ENCODE measurements around the gene CYTH4. TPM values are rescaled to one million over a fixed set of nuclear protein-coding genes. Genes with fewer than 3 reads are reported as not detected.

CYTH4 gene
- total and polyA plus RNA-seq, 7 experiments from 2014 or later = 49.5 to 227 (median 135) TPM

DNA sequence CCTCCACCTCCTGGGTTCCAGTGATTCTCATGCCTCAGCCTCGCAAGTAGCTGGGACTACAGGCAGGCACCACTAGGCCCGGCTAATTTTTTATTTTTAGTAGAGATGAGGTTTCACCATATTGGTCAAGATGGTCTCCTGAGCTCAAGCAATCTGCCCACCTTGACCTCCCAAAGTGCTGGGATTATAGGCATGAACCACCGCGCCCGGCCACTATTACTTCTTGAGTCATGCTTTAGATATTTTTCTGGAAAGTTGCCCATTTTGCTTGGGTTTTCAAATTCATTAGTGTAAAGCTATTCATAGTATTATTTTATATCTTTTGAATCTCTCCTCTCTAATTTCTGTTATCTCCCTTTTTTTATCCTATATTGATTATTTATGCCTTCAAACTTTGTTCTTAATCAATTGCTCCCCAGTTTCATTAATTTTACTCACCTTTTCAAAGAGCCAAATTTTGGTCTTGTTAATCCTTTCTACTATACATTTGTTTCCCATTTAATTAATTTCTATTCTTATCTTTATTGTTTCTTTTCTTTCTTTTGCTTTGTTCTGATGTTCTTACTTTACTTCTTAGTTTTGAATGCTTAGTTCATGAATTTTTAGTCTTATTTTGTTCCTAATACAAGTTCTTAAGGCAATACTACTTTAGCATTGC is 28.0 kb upstream of the CYTH4 start:
- Mint-ChIP-seq H3K4me3 (no peak overlapping the region), H3K27me3 (peaks cover 0 to 11% (median 0%) of the 10 kb centered on the region in 5 donors), H3K27ac (peak overlapping the region in 1 of 9 donors; percentile 36)

DNA sequence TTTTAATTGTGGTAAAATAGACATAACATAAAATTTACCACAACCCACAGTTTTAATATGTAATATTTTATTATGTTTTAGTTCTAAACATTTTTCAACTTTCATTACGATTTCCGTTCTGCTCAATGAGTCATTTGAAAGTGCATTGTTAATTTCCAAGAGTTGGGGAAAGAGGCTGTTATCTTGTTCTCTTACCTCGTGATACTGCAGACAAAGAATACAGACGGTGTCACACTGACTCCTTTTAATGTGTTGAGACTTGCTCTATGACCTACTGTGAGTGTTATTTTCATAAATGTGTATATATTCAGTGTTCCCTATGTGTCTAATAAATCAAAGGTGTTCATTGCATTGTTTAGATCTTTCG is 27.5 kb upstream of the CYTH4 start:
- Histone ChIP-seq H3K36me3 (ENCODE audit: control insufficient read depth in 2 of 3, insufficient read depth in 3 of 3, low read length in 3 of 3) (no peaks in the 10 kb centered on the region), H3K27me3 (ENCODE audit: control insufficient read depth in 2 of 2, insufficient read depth in 2 of 2, low read length in 2 of 2) (no peaks in the 10 kb centered on the region), H3K4me1 (ENCODE audit: control insufficient read depth in 2 of 2, insufficient read depth in 2 of 2, low read length in 2 of 2) (peaks cover 0 to 12% of the 10 kb centered on the region in 2 donors), H3K4me3 (ENCODE audit: low read length) (no peak overlapping the region), H3K9me3 (ENCODE audit: control insufficient read depth in 2 of 3, low read length in 3 of 3) (no peaks in the 10 kb centered on the region), H3K27ac (ENCODE audit: low read depth, low read length) (no peak overlapping the region)
- ChIA-PET POLR2A (interaction anchor here (1.0 to 1.3 kb wide), 2 partner anchors 11 to 60 kb away, joined by 4 to 6 read pairs; partner anchors contain the start of gene RAC2), CTCF (no interaction called here)
- Mint-ChIP-seq H3K27ac (peak overlapping the region in 2 of 9 donors; percentile 36 to 71), H3K27me3 (peaks cover 0 to 11% (median 0%) of the 10 kb centered on the region in 5 donors), H3K9me3 (peaks cover 0 to 1% (median 0%) of the 10 kb centered on the region in 11 donors), H3K4me1 (peaks cover 10 to 29% (median 23%) of the 10 kb centered on the region in 7 donors), H3K4me3 (no peak overlapping the region), H3K36me3 (no peaks in the 10 kb centered on the region)
- ATAC-seq (no peak), DNase-seq (no peak)
- intact Hi-C loops (cut with micrococcal nuclease) = no loop called here

More for the DNA sequence above, 28.0 kb upstream of the CYTH4 start:
- Mint-ChIP-seq H3K36me3 (no peaks in the 10 kb centered on the region), H3K4me1 (peaks cover 5 to 23% (median 18%) of the 10 kb centered on the region in 7 donors), H3K9me3 (peaks cover 0 to 1% (median 0%) of the 10 kb centered on the region in 11 donors)
- Histone ChIP-seq H3K36me3 (ENCODE audit: control insufficient read depth in 2 of 3, insufficient read depth in 3 of 3, low read length in 3 of 3) (no peaks in the 10 kb centered on the region), H3K27ac (ENCODE audit: low read depth, low read length) (no peak overlapping the region), H3K9me3 (ENCODE audit: control insufficient read depth in 2 of 3, low read length in 3 of 3) (no peaks in the 10 kb centered on the region), H3K27me3 (ENCODE audit: control insufficient read depth in 2 of 2, insufficient read depth in 2 of 2, low read length in 2 of 2) (no peaks in the 10 kb centered on the region), H3K4me3 (ENCODE audit: low read length) (no peak overlapping the region), H3K4me1 (ENCODE audit: control insufficient read depth in 2 of 2, insufficient read depth in 2 of 2, low read length in 2 of 2) (peaks cover 0 to 7% of the 10 kb centered on the region in 2 donors)
- no peak for DNase-seq
- CTCF ChIA-PET = interaction anchor here (0.7 kb wide), 1 partner anchor 13 kb away, joined by 3 read pairs; no protein-coding TSS in a partner anchor
- POLR2A ChIA-PET = interaction anchor here (1.0 to 1.3 kb wide), 2 partner anchors 10 to 61 kb away, joined by 4 to 6 read pairs; partner anchors contain the start of gene RAC2
- no peak for ATAC-seq
- intact Hi-C loops (cut with micrococcal nuclease) = no loop called here

DNA sequence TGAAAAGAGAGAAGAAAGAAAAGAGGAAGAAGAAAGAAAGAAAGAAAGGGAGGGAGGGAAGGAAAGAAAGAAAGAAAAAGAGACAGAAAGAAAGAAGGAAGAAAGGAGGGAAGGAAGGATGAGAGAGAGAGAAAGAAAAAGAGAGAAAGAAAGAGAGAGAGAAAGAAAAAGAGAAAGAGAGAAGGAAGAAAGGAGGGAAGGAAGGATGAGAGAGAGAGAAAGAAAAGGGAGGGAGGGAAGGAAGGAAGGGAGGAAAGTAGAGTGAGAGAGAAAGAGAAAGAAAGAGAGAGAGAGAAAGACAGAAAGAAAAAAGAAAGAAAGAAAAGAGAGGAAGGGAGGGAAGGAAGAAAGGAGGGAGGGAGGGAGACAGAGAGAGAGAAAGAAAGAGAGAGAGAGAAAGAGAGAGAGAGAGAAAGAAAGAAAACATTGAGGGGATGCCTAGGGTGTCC is 26.7 kb upstream of the CYTH4 start:
- no peak for DNase-seq
- Mint-ChIP-seq H3K36me3 (no peaks in the 10 kb centered on the region), H3K4me1 (peaks cover 17 to 36% (median 30%) of the 10 kb centered on the region in 7 donors), H3K27me3 (peaks cover 0 to 11% (median 0%) of the 10 kb centered on the region in 5 donors), H3K27ac (peak overlapping the region in 4 of 9 donors; percentile 36 to 77 (median 66)), H3K9me3 (peaks cover 0 to 1% (median 0%) of the 10 kb centered on the region in 11 donors), H3K4me3 (no peak overlapping the region)
- ChIA-PET CTCF (interaction anchor here (0.8 to 1.2 kb wide), 2 partner anchors 10 to 30 kb away, joined by 3 read pairs; no protein-coding TSS in a partner anchor), POLR2A (interaction anchor here (1.0 to 1.2 kb wide), 2 partner anchors 11 to 60 kb away, joined by 4 read pairs; partner anchors contain the start of gene RAC2)
- intact Hi-C loops (cut with micrococcal nuclease) = no loop called here
- Histone ChIP-seq H3K4me1 (ENCODE audit: control insufficient read depth in 2 of 2, insufficient read depth in 2 of 2, low read length in 2 of 2) (peaks cover 2 to 17% of the 10 kb centered on the region in 2 donors), H3K9me3 (ENCODE audit: control insufficient read depth in 2 of 3, low read length in 3 of 3) (no peaks in the 10 kb centered on the region), H3K27me3 (ENCODE audit: control insufficient read depth in 2 of 2, insufficient read depth in 2 of 2, low read length in 2 of 2) (no peaks in the 10 kb centered on the region), H3K36me3 (ENCODE audit: control insufficient read depth in 2 of 3, insufficient read depth in 3 of 3, low read length in 3 of 3) (no peaks in the 10 kb centered on the region), H3K27ac (ENCODE audit: low read depth, low read length) (no peak overlapping the region), H3K4me3 (ENCODE audit: low read length) (no peak overlapping the region)
- ATAC-seq = no peak

DNA sequence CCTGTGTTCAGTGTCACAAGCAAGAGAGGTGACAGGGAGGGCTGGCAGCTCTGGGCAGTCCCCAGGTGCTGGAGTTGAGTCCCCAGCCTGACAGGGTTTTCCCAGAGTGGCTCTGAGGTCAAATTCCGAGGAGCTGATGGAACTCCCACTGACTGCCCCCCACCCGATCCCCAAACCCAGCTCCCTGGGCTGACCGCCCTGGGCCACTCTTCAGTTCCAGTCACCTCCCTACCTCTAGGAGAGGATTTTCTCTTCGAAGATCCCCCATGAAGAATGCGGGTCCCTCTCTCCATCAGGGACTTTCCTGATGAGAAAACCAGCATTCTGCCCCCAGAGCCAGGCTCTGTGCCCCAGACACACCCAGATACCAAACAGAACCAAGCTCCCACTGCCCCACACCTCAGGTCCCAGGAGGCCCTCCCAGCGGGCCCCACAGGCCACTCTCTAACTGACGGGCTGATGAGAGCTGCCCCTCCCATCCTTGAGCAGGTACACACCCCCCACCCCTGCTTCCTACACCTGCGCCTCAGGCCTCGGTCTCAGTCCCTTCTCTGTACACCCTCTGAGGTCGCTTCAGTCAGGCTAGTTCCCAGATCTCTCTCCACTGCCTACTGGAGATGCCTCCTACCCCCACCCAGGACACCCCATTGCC is 26.1 kb upstream of the CYTH4 start:
- peaks cover 7 to 23% of the 10 kb centered on the region in 2 donors for H3K4me1 ChIP-seq (ENCODE audit: control insufficient read depth in 2 of 2, insufficient read depth in 2 of 2, low read length in 2 of 2)
- DNase-seq = no peak
- H3K4me3 ChIP-seq (ENCODE audit: low read length) = no peak overlapping the region
- Mint-ChIP-seq H3K27me3 (peaks cover 0 to 13% (median 0%) of the 10 kb centered on the region in 5 donors), H3K27ac (peak overlapping the region in 1 of 9 donors; percentile 54), H3K36me3 (no peaks in the 10 kb centered on the region), H3K9me3 (peaks cover 0 to 1% (median 0%) of the 10 kb centered on the region in 11 donors), H3K4me1 (peaks cover 23 to 42% (median 36%) of the 10 kb centered on the region in 7 donors), H3K4me3 (peak overlapping the region in 1 of 10 donors; percentile 14)
- intact Hi-C loops (cut with micrococcal nuclease) = no loop called here
- POLR2A ChIA-PET = interaction anchor here (1.2 kb wide), 1 partner anchor 12 kb away, joined by 4 read pairs; the partner anchor contains the start of gene RAC2
- CTCF ChIA-PET = interaction anchor here (0.8 to 1.5 kb wide), 3 partner anchors 9 to 30 kb away, joined by 3 to 5 read pairs (median 3); no protein-coding TSS in a partner anchor
- no peaks in the 10 kb centered on the region for H3K9me3 ChIP-seq (ENCODE audit: control insufficient read depth in 2 of 3, low read length in 3 of 3)
- no peaks in the 10 kb centered on the region for H3K36me3 ChIP-seq (ENCODE audit: control insufficient read depth in 2 of 3, insufficient read depth in 3 of 3, low read length in 3 of 3)
- H3K27me3 ChIP-seq (ENCODE audit: control insufficient read depth in 2 of 2, insufficient read depth in 2 of 2, low read length in 2 of 2) = no peaks in the 10 kb centered on the region
- ATAC-seq = no peak
- H3K27ac ChIP-seq (ENCODE audit: low read depth, low read length) = no peak overlapping the region

DNA sequence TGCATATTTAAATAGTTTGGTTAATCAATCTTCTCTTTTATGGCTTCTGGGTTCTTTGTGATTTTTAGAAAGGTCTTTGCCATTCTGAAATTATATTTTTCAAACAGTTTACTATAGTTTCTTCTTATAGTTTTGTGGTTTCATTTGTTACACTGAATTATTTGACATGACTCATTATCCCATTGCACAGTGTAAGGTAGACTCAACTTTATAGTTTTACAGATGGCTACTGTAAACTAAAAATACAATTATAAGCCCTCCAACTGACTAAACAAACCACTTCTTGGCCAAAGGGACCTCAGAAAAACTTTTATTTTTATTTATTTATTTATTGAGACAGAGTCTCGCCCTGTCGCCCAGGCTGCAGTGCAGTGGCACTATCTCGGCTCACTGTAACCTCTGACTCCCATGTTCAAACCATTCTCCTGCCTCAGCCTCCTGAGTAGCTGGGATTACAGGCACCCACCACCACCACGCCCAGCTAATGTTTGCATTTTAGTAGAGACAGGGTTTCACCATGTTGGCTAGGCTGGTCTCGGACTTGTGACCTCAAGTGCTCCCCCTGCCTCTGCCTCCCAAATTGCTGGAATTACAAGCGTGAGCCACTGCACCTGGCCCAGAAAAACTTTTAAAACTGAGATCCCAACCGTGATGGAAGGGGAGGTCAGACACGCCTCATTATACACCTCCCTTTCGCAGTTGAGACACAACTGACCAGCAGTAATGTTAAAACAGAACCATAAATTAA is 24.1 kb upstream of the CYTH4 start:
- DNase-seq = no peak
- Mint-ChIP-seq H3K4me1 (peaks cover 23 to 44% (median 36%) of the 10 kb centered on the region in 7 donors), H3K36me3 (peaks cover 0 to 3% (median 0%) of the 10 kb centered on the region in 5 donors), H3K4me3 (no peak overlapping the region), H3K27me3 (peaks cover 0 to 15% (median 0%) of the 10 kb centered on the region in 5 donors), H3K27ac (peak overlapping the region in 2 of 9 donors; percentile 18 to 31), H3K9me3 (peaks cover 0 to 1% (median 0%) of the 10 kb centered on the region in 11 donors)
- Histone ChIP-seq H3K4me1 (ENCODE audit: control insufficient read depth in 2 of 2, insufficient read depth in 2 of 2, low read length in 2 of 2) (peaks cover 7 to 24% of the 10 kb centered on the region in 2 donors), H3K4me3 (ENCODE audit: low read length) (no peak overlapping the region), H3K36me3 (ENCODE audit: control insufficient read depth in 2 of 3, insufficient read depth in 3 of 3, low read length in 3 of 3) (no peaks in the 10 kb centered on the region), H3K27ac (ENCODE audit: low read depth, low read length) (no peak overlapping the region), H3K27me3 (ENCODE audit: control insufficient read depth in 2 of 2, insufficient read depth in 2 of 2, low read length in 2 of 2) (no peaks in the 10 kb centered on the region), H3K9me3 (ENCODE audit: control insufficient read depth in 2 of 3, low read length in 3 of 3) (no peaks in the 10 kb centered on the region)
- ChIA-PET POLR2A (interaction anchor here (3.0 to 5.9 kb wide), 3 partner anchors 16 to 39 kb away, joined by 13 to 151 read pairs (median 26); partner anchors contain the start of gene RAC2), CTCF (interaction anchor here (1.0 to 5.8 kb wide), 10 partner anchors 14 to 172 kb away, joined by 3 to 184 read pairs (median 18); partner anchors contain the start of gene RAC2)
- no peak for ATAC-seq
- intact Hi-C loops (cut with micrococcal nuclease) = no loop called here

All from naive thymus-derived CD4-positive, alpha-beta T cell (primary cell).